ENCODE data around the gene CXCL12.

- no peak for TF ChIP-seq POLR2A (IDR thresholded peaks at IDR 0.05; ENCODE audit: low read length)
- no peak for TF ChIP-seq GATA1 (IDR thresholded peaks at IDR 0.05; ENCODE audit: low read depth, low read length)
These were observed 35.1 kb upstream of the CXCL12 start for GRCh38 chr10:44419790-44420549.
